HS-27A (cell line): ENCODE data around the gene USP46.

Source experiments
- DNase-seq: peaks from one replicate; pipeline ENCODE4 v3.0.0-alpha.2; 2012; ENCODE audit warnings: low read depth, missing footprints

Gene USP46

GRCh38 chr4:52657292-52657617, 1.8 kb downstream of the USP46 start:
- DNase-seq, result no peak

GRCh38 chr4:52655506-52655905, 3.6 kb downstream of the USP46 start:
- no peak for DNase-seq

- no peak for DNase-seq
Observed at GRCh38 chr4:52651996-52652672, 7.0 kb downstream of the USP46 start.

- no peak for DNase-seq
Observed at GRCh38 chr4:52648836-52649235, 10.3 kb downstream of the USP46 start.

- DNase-seq, result no peak
Observed at GRCh38 chr4:52646741-52647140, 12.4 kb downstream of the USP46 start.

GRCh38 chr4:52646096-52646495, 13.0 kb downstream of the USP46 start:
- DNase-seq, result no peak

GRCh38 chr4:52645300-52645699, 13.8 kb downstream of the USP46 start:
- DNase-seq, result no peak

- DNase-seq, result no peak
Observed at GRCh38 chr4:52643785-52644244, 15.3 kb downstream of the USP46 start.

- DNase-seq, result no peak
Observed at GRCh38 chr4:52643190-52643589, 15.9 kb downstream of the USP46 start.

- peak; percentile 30 for DNase-seq
Observed at GRCh38 chr4:52641854-52642563, 17.1 kb downstream of the USP46 start.

- no peak for DNase-seq
Observed at GRCh38 chr4:52640808-52641565, 18.1 kb downstream of the USP46 start.

GRCh38 chr4:52638717-52639116, 20.4 kb downstream of the USP46 start:
- no peak for DNase-seq

- no peak for DNase-seq
Observed at GRCh38 chr4:52637116-52637515, 22.0 kb downstream of the USP46 start.

GRCh38 chr4:52635560-52635959, 23.5 kb downstream of the USP46 start:
- DNase-seq, result no peak

GRCh38 chr4:52635130-52635529, 24.0 kb downstream of the USP46 start:
- no peak for DNase-seq

GRCh38 chr4:52633846-52634245, 25.3 kb downstream of the USP46 start:
- no peak for DNase-seq

GRCh38 chr4:52628974-52629373, 30.1 kb downstream of the USP46 start:
- no peak for DNase-seq

GRCh38 chr4:52628543-52628942, 30.6 kb downstream of the USP46 start:
- DNase-seq, result no peak

GRCh38 chr4:52627876-52628275, 31.2 kb downstream of the USP46 start:
- no peak for DNase-seq

GRCh38 chr4:52625216-52625615, 33.9 kb downstream of the USP46 start:
- DNase-seq, result no peak

- DNase-seq, result no peak
Observed at GRCh38 chr4:52622564-52622963, 36.5 kb downstream of the USP46 start.

- no peak for DNase-seq
Observed at GRCh38 chr4:52621567-52621966, 37.5 kb downstream of the USP46 start.

- DNase-seq, result no peak
Observed at GRCh38 chr4:52619591-52619931, 39.5 kb downstream of the USP46 start.
